NCI-H345 treated with DMSO at 0.1 percent for 48 hours (cell line): ENCODE results near the gene CCDC88C.

Source experiments
- DNase-seq: peaks from one replicate; lab custom pipeline; 2025; ENCODE audit not compliant: unreplicated experiment; lab: John Stamatoyannopoulos, UW

The CCDC88C gene

DNA sequence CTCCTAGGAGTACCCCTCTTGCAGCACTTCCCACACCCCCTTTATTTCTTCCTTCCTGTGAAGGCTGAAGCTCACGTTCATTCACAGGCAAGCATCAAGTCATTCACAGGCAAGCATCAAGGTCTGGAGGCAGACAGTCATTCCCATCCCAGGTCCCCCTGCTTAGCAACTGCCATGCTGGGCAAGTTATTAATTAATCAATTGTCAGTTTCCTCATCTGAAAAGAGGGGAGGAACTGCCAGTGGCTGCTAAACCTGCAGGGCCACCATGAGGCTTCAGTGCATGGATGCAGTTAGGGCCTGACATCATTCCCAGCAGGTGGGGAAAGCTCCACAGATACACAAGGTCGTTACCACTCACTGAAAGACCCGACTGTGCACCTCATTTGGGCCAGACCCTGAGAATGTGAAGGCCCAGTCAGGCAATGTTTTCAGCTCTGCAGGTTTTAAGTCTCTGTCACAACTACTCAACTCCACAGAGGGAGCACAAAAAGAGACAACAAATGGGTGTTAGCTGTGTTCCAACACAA is 88.1 kb downstream of the CCDC88C start:
- no peak for DNase-seq

DNA sequence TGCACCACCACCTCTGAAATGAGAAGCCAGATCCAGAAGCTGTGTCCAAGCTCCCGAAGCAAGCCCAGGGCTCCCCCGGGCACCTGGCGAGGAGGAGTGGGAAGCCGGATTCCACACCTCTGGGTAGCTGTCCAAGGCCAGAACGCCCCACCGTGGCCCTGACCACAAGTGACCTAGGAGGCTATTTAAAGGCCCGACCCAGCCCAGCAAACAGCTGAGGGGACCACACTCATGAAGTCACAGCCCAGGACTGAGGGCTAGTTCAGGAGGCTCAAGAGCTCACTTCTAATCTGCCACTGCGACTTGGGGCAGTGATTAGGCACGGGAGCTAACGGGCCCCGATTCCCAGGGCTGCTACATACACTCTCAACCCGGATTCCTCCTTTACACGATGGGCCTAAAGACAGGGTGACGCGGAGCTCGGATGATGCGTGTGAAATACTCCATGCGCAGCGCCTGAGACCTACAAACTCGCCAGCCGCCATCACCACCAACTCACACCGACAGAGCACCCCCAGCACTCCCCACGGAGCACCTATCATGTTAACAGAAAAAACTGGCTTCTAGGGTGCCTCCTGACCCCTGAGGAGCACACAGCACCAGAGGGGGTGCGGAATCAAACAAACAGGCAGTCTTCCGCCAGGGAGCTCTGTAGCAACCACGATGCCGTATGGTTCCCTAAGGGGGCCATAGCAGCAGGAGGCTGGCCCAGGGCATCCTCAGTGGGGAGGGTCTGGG is 89.1 kb downstream of the CCDC88C start:
- no peak for DNase-seq

DNA sequence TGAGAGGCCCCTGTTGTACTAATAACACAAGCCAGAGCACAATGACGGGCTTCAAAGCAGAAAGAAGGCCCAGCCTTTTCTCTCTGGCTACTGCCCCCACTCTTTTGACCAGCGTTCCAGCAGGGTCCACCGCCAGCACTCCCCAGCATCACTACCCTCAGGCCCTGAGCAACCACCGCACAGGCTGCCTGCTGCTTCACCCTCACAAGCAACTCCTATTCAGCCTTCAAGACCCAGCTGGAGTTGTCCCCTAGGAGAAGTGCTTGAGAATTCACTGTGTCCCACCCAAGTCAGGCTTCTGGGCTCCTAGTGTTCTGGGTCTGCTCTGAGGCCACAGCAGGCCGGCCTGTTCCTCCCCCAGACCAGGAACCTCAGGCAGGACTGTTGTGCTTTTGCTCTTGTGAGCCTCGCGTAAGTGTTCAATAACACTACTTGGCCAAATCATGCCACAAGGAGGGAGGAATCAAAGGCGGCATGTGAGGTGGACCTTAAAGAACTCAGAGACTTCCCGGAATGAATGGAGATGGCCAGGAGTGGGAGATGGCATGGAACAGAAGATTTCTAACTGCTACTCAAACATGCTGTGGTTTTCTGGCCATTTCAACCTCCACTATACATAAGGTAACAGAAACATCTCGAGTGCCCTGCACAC is 89.8 kb downstream of the CCDC88C start:
- DNase-seq, result no peak

DNA sequence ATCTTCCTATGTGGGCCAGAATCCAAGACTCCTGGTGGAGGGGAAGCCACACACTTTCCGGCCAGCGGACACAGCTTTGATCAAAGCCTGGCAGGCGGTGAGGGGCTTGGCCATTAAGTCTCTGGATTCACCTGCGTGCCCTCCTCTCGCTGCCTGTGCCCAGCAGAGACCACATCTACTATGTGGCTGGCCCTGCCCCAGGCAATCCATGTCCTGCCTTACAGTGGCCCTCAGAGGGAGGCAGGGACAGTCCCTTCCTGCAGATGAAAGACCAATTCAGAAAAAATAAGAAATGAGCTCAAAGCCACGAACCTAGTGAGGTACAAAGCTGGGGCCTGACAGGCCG is 90.4 kb downstream of the CCDC88C start:
- DNase-seq, result no peak

GRCh38 chr14:91326514-91327249 is 90.9 kb downstream of the CCDC88C start:
- DNase-seq, result no peak

DNA sequence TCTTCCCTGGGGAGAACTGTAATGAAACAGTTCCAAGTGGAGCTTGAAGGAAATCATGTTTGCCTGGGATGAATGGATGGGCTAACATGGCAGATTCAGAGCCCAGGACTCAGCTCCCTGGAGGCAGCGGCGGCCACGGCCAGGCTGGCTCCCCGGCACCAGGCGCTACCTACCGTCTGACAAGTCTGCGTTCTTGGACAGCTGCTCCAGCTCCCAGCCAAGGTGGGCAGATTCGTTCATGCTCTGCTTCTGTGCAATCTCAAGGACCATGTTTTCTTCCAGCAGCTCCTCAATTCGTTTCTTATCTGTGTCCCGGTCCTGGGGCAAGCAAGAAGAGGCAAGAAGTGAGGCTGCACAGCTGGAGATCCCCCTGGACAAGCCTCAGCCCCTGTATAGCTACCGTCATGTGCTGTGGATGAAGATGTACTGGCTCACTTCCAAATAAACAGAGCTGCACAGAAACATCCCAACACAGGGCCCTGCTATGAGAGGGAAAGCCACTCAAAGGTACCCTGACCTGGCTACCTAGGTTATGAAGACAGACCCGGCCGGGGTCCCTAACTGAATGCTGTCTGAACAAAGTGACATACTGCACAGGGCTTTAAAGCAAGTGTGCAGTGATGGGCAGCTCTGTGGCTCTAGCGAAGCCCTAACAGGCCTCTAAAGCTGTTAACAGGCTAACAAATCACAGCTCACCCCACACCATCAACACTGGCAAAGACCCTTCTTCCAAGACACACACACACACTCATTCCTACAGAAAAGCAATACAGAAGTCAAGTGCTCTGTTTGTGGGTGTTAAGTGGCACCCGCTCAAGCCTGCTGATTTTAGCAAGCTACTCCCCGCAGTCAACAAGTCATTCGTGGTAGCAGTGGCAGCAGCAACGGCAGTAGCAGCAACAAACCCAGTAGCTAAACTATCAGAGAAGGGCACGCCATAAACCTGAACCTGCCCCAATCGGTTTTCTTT is 92.7 kb downstream of the CCDC88C start:
- DNase-seq, result no peak

GRCh38 chr14:91323671-91324605 is 93.7 kb downstream of the CCDC88C start:
- DNase-seq, result no peak

GRCh38 chr14:91323031-91323430 is 94.6 kb downstream of the CCDC88C start:
- no peak for DNase-seq

GRCh38 chr14:91322623-91323022 is 95.0 kb downstream of the CCDC88C start:
- DNase-seq, result no peak

DNA sequence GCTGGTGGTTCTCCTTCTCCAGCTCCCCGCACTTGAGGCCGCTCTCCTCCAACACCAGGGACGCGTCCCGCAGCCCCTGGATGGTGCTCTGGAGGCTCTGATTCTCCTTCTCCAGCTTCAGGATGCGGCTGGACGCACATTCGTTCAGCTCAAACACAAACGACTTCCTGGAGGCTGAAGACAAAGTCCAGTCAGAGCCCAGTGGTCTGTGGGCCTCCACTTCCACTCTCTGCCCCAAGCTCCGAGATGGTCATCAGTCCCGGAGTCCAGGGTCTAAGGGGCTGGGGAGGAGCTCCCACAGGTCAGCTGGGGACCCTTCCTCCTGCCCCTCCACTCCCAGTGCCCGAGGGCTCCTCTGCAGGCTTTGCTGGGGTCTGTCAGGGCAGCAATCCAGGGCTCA is 96.5 kb downstream of the CCDC88C start:
- no peak for DNase-seq

DNA sequence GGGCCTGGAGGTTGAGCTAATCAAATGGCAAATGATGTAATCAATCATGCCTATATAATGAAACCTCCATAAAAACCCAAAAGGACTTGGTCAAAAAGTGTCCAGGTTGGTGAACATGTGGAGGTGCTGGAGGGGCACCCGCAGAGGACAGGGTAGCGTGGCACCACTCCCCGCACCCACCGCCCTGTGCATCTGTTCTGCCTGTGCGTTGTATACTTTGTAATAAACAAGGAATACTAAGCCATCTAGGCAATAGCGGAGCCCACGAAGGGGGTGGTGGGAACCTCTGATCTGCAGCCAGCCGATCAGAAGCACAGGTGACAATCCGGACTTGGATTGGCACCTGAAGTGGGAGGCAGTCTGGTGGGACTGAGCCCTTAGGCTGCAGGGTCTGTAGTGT is 97.4 kb downstream of the CCDC88C start:
- DNase-seq, result no peak

DNA sequence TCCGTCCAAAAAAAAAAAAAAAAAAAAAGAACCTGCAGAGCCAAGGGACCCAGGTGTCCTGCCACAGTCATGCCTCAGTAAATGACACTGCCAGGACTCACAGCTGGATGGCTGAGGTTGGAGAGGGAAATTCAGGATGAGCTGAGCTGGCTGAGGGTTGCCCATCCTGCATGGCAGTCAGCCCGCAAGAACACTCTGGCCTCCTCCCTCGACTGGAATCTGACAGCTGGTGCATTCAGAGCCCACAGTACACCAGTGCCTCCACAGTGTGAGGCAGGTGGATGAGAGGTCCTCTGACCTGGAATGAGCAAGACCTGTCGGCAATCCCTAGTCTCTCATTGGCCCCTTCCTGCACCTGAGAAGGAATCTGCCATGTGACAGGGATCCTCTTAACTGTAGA is 98.7 kb downstream of the CCDC88C start:
- no peak for DNase-seq

DNA sequence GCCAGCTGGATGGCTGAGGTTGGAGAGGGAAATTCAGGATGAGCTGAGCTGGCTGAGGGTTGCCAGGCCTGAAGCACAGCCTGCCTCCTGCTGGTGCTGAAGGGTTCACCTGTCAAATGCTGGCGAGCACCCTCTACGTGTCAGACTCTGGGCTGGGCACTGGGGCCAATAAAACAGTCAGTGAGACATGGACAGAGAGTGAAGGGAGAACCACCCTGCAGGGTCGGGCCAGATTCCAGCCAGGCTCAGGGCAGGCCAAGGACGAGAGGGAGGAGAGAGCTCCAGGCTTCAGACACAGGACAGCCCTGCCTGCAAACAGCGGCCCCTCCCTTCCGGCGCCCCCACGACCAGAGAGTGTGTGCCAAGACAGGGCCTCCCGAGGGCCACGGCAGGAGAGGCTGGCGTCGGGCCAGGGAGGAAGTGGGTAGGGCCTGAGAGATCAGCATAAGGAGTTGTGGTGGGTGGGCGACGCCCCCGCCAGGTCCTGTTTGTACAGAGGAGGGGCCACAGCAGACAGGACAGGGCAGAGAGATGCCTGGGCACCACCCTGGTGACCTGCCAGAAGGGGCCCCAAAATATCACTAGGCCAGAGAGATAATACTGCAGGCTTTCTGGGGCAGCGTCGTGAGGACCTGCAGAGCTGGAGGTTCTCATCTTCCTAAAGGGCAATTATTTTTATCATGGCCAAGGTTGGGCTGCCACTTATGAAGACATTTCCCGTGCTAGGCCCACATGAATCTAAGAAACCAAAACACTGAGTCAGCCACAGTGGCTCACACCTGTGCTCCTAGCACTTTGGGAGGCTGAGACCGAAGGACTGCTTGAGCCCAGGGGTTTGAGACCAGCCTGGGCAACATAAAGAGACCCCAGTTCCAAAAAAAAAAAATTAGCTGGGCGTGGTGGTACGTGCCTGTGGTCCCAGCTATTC is 100.0 kb downstream of the CCDC88C start:
- no peak for DNase-seq

GRCh38 chr14:91316761-91317160 is 100.9 kb downstream of the CCDC88C start:
- DNase-seq, result no peak

- no peak for DNase-seq
Measured at GRCh38 chr14:91315844-91316267, 101.8 kb downstream of the CCDC88C start.

DNA sequence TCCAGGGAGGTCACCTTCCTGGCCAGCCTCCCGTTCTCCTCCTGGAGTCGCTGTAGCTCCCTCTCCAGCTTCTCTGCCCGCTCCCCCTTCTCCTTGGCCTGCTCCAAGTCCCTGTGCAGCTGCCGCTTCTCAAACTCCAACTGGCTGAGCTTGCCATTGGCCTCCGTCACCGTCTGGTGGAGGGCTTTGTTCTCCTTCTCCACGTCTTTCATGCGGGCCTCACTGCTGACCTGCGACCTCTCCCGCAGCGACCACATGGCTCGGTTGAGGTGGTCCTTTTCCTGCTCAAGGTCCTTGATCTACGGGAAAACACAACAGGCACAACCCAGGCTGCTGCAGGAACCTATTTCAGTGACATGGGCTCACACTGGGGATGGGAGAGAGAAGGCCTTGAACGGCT is 103.8 kb downstream of the CCDC88C start:
- no peak for DNase-seq

DNA sequence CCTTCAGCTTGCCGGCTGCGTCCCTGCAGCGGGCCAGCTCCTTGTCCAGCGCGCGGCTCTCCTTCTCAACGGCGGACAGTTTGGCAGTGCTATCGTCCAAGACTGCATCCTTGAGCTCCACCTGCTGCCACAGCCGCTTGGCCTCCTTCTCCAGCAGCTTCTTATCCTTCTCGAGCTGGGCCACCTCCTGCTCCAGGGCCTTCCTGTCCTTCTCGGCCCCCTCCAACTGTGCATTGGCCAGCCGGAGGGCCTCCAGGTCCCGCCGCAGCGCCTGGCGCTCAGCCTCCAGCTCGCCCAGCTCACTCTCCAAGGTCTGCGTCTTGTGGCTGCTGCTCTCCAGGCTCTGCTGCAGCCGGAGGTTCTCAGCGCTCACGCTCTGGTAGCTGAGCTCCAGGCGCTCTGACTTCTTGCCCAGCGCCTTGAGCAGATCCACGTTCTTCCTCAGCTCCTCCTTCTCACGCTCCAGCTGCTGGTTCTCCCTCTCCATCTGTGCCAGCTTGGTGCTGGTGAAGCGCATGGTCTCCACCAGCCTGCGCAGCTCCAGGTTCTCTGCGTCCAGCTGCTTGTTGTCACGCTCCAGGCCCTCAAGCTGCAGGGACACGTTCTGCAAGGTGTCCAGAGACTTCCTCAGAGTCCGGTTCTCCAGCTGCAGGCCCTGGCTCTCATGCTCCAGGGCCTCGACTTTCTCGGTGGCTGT is 104.3 kb downstream of the CCDC88C start:
- DNase-seq, result no peak

- DNase-seq, result no peak
Measured at GRCh38 chr14:91311284-91311662, 106.3 kb downstream of the CCDC88C start.
